ENCODE data around the gene PDF. TPM values are rescaled to one million over a fixed set of nuclear protein-coding genes. Genes with fewer than 3 reads are reported as not detected.
"Not testable (repeated sequence)": the region's sequence is repeated elsewhere in the genome, so short reads cannot be mapped to it uniquely, and the experiment has no call there.

The PDF gene
- total and polyA plus RNA-seq, 7 donors, result 6.5 to 18.6 (median 10.5) TPM; not detected in 1

- TF ChIP-seq CTCF (IDR thresholded peaks at IDR 0.05), result no peak
- TF ChIP-seq EP300 (IDR thresholded peaks at IDR 0.05), result no peak
- TF ChIP-seq POLR2A (IDR thresholded peaks at IDR 0.05), result no peak
- TF ChIP-seq POLR2AphosphoS5 (IDR thresholded peaks at IDR 0.05), result no peak
- DNase-seq, result no peak
- WGBS, 2 donors, result 88 to 89% methylated on average over 2 of the region's 2 CpGs
- peaks cover 31 to 78% (median 52%) of the 10 kb centered on the region in 4 donors for H3K36me3 ChIP-seq
- no peak overlapping the region for H3K27ac ChIP-seq
- H3K27me3 ChIP-seq, result no peaks in the 10 kb centered on the region
- intact Hi-C loops (cut with DNase I), result no loop called here
- no peaks in the 10 kb centered on the region for H3K4me1 ChIP-seq
- no peaks in the 10 kb centered on the region for H3K9me3 ChIP-seq
- H3K4me3 ChIP-seq, result no peak overlapping the region
Observed at GRCh38 chr16:69365901-69366300, 35.5 kb upstream of the PDF start.

GRCh38 chr16:69364088-69364487 lies 33.7 kb upstream of the PDF start:
- Histone ChIP-seq H3K4me3 (no peak overlapping the region), H3K27ac (no peak overlapping the region), H3K9me3 (no peaks in the 10 kb centered on the region), H3K27me3 (no peaks in the 10 kb centered on the region), H3K4me1 (no peaks in the 10 kb centered on the region), H3K36me3 (peaks cover 31 to 72% (median 44%) of the 10 kb centered on the region in 4 donors)
- intact Hi-C loops (cut with DNase I), result no loop called here
- 96% methylated on average over 2 of the region's 2 CpGs for WGBS, 2 donors
- no peak for DNase-seq
- no peak for TF ChIP-seq POLR2A (IDR thresholded peaks at IDR 0.05)
- TF ChIP-seq EP300 (IDR thresholded peaks at IDR 0.05), result no peak
- no peak for TF ChIP-seq POLR2AphosphoS5 (IDR thresholded peaks at IDR 0.05)
- TF ChIP-seq CTCF (IDR thresholded peaks at IDR 0.05), result no peak

GRCh38 chr16:69363281-69363717 lies 32.9 kb upstream of the PDF start:
- Histone ChIP-seq H3K4me3 (no peak overlapping the region), H3K36me3 (peaks cover 27 to 64% (median 38%) of the 10 kb centered on the region in 4 donors), H3K4me1 (no peaks in the 10 kb centered on the region), H3K27me3 (no peaks in the 10 kb centered on the region), H3K9me3 (no peaks in the 10 kb centered on the region), H3K27ac (no peak overlapping the region)
- intact Hi-C loops (cut with DNase I), result no loop called here
- no peak for DNase-seq
- 89 to 93% methylated on average over 5 of the region's 5 CpGs for WGBS, 2 donors
- TF ChIP-seq EP300 (IDR thresholded peaks at IDR 0.05) (no peak), POLR2A (IDR thresholded peaks at IDR 0.05) (no peak), CTCF (IDR thresholded peaks at IDR 0.05) (no peak), POLR2AphosphoS5 (IDR thresholded peaks at IDR 0.05) (no peak)

- H3K9me3 ChIP-seq; intact Hi-C loops (cut with DNase I); H3K27ac ChIP-seq; H3K4me3 ChIP-seq; DNase-seq; H3K27me3 ChIP-seq; H3K4me1 ChIP-seq: not testable (repeated sequence)
- peaks cover 5 to 33% (median 21%) of the 10 kb centered on the region in 4 donors for H3K36me3 ChIP-seq
- WGBS, 2 donors, result 73 to 92% methylated on average over 9 of the region's 9 CpGs
Observed at GRCh38 chr16:69360070-69360469, 29.7 kb upstream of the PDF start.

GRCh38 chr16:69351309-69352027 lies 21.1 kb upstream of the PDF start, which contains the start of gene TMED6:
TSS of gene TMED6 (minus strand) at chr16:69351786. CDS start at chr16:69351753, 33 bp downstream.
- Histone ChIP-seq H3K9me3 (no peaks in the 10 kb centered on the region), H3K4me1 (no peaks in the 10 kb centered on the region), H3K27me3 (no peaks in the 10 kb centered on the region), H3K36me3 (peaks cover 0 to 20% (median 9%) of the 10 kb centered on the region in 4 donors), H3K27ac (no peak within 1 kb of the TSS), H3K4me3 (no peak within 1 kb of the TSS)
- intact Hi-C loops (cut with DNase I), result no loop called here
- DNase-seq, result no peak
- TF ChIP-seq EP300 (IDR thresholded peaks at IDR 0.05), result no peak
- 22 to 69% methylated on average over 12 of the region's 12 CpGs for WGBS, 2 donors

All from sigmoid colon (tissue), 7 donors.